Right lobe of liver (tissue), 6 donors: Measurements from ENCODE around the gene PDPK1. TPM values are rescaled to one million over a fixed set of nuclear protein-coding genes. Genes with fewer than 3 reads are reported as not detected.

Experiments
- ATAC-seq, 4 donors: fragments of 200-7000 bp; cut with Tn5 transposase; one replicate each; pipeline ENCODE4 v1.9.1; 2020; ENCODE audit warnings: mild to moderate bottlenecking in 4 of 4, moderate library complexity in 4 of 4
- DNase-seq, 3 donors: peaks; one replicate each; pipeline ENCODE4 v3.0.0-alpha.2; 2020
- H3K27ac ChIP-seq, 3 donors: fragments of 200-600 bp; one replicate each; pipeline ENCODE4 v1.8.0; 2022
- H3K27me3 ChIP-seq, 2 donors: fragments of 200-600 bp; one replicate each; pipeline ENCODE4 v1.8.0; 2022
- H3K36me3 ChIP-seq, 4 donors: fragments of 200-600 bp; sonication (generic) in 1 of 4; one replicate each; pipeline versions ENCODE4 v1.5.1 to v1.8.0; 2017 to 2022; ENCODE audit warnings: control low read depth in 1 of 4
- H3K4me1 ChIP-seq, 4 donors: fragments of 200-600 bp; sonication (generic) in 1 of 4; one replicate each; pipeline versions ENCODE4 v1.5.1 to v1.8.0; 2017 to 2022; ENCODE audit warnings: control low read depth in 1 of 4
- H3K4me3 ChIP-seq, 3 donors: fragments of 200-600 bp; one replicate each; pipeline ENCODE4 v1.8.0; 2022
- H3K9me3 ChIP-seq, 4 donors: fragments of 200-600 bp; sonication (generic) in 1 of 4; one replicate each; pipeline versions ENCODE4 v1.5.1 to v1.8.0; 2017 to 2022; ENCODE audit warnings: control low read depth in 1 of 4
- CTCF ChIP-seq, 4 donors: fragments of 200-600 bp in 3 of 4; fragments of 450-650 bp in 1 of 4; IDR thresholded peaks; one replicate each; pipeline versions ENCODE4 v1.5.1 to v1.8.0; 2016 to 2022; ENCODE audit warnings: antibody characterized with exemption in 4 of 4, mild to moderate bottlenecking in 2 of 4
- POLR2A ChIP-seq: fragments of 450-650 bp; IDR thresholded peaks from one replicate; pipeline ENCODE4 v1.6.1; 2017; ENCODE audit warnings: antibody characterized with exemption, mild to moderate bottlenecking
- WGBS: methylation state at CpG from one replicate; pipeline ENCODE4 v1.1.6; 2018; ENCODE audit warnings: low coverage, low lambda C conversion rate; ENCODE audit not compliant: insufficient coverage; ENCODE audit errors: missing lambda C conversion rate; 5-methylcytosine and 5-hydroxymethylcytosine counted together
- intact Hi-C, 2 donors: fragments of 100-400 bp; cut with DNase I; formaldehyde crosslinking; loops; one replicate each; pipeline versions ENCODE4 v1.11.2 to v1.14.1; 2022
- total RNA-seq, 6 experiments: library from RNA; depleted of rRNA in 2 of 6; stranded (reverse); fragments of >200 nt in 2 of 6; fragmentation: NEBNext Ultra II Directional in 3 of 6; extraction: Animal tissue kit (Norgen Biotek cat#: 25700) in 3 of 6; gene quantifications; one replicate each; pipeline versions ENCODE4 v1.1.0 to v1.2.4, GENCODE V29; 2016 to 2023
- donor health status: DM: no; HTN: yes; CAD: no.
- donor health status: DM: no; HTN: no; CAD: no.
- donor health status: DM: no; HTN: no; CAD: no.
- donor health status: DM: no; HTN: yes; CAD: no.
- donor health status: DM: no; HTN: yes; CAD: no.

Gene PDPK1
- total RNA-seq, 6 experiments from 2014 or later = 20.7 to 28.3 (median 24.5) TPM

- no peak overlapping the region for H3K4me3 ChIP-seq
- WGBS = 100% methylated on average over 2 of the region's 29 CpGs
- intact Hi-C loops = loop anchor here (5.0 to 10.0 kb wide), 3 partner anchors 65 to 305 kb away; partner anchors contain the start of genes ABCA3 (in 2 of the 2) and CASKIN1 (in 2 of the 2)
- no peaks in the 10 kb centered on the region for H3K36me3 ChIP-seq
- TF ChIP-seq POLR2A = no peak
- TF ChIP-seq CTCF (IDR thresholded peaks at IDR 0.05) = no peak
- no peaks in the 10 kb centered on the region for H3K27me3 ChIP-seq
- H3K27ac ChIP-seq = no peak overlapping the region
- DNase-seq = no peak
- no peaks in the 10 kb centered on the region for H3K9me3 ChIP-seq
- H3K4me1 ChIP-seq = peaks cover 0 to 44% (median 23%) of the 10 kb centered on the region in 4 donors
- no peak for ATAC-seq
These were observed 37.9 kb upstream of the PDPK1 start for GRCh38 chr16:2499890-2500429.

- ATAC-seq (no peak), DNase-seq (no peak)
- H3K27me3 ChIP-seq = no peaks in the 10 kb centered on the region
- H3K4me1 ChIP-seq = peaks cover 0 to 44% (median 23%) of the 10 kb centered on the region in 4 donors
- no peak overlapping the region for H3K4me3 ChIP-seq
- intact Hi-C loops = loop anchor here (5.0 to 10.0 kb wide), 2 partner anchors 158 to 306 kb away; partner anchors contain the start of genes CASKIN1 (in 2 of the 2) and ABCA3 (in 1 of the 2)
- no peaks in the 10 kb centered on the region for H3K9me3 ChIP-seq
- 81% methylated on average over 8 of the region's 20 CpGs for WGBS
- TF ChIP-seq CTCF (IDR thresholded peaks at IDR 0.05) = no peak
- TF ChIP-seq POLR2A = no peak
- no peaks in the 10 kb centered on the region for H3K36me3 ChIP-seq
- H3K27ac ChIP-seq = no peak overlapping the region
These were observed 37.3 kb upstream of the PDPK1 start for GRCh38 chr16:2500430-2500917.

GRCh38 chr16:2500918-2501750 lies 36.7 kb upstream of the PDPK1 start:
- H3K27me3 ChIP-seq = no peaks in the 10 kb centered on the region
- no peaks in the 10 kb centered on the region for H3K9me3 ChIP-seq
- intact Hi-C loops = loop anchor here (5.0 to 10.0 kb wide), 2 partner anchors 159 to 306 kb away; partner anchors contain the start of genes CASKIN1 (in 2 of the 2) and ABCA3 (in 1 of the 2)
- TF ChIP-seq CTCF (IDR thresholded peaks at IDR 0.05) = peak; percentile 97 to 100 (median 98)
- no peak for TF ChIP-seq POLR2A
- 0% methylated on average over 6 of the region's 23 CpGs for WGBS
- peaks cover 0 to 44% (median 23%) of the 10 kb centered on the region in 4 donors for H3K4me1 ChIP-seq
- no peaks in the 10 kb centered on the region for H3K36me3 ChIP-seq
- H3K4me3 ChIP-seq = no peak overlapping the region
- ATAC-seq = peak; percentile 75 to 83 (median 79)
- peak; percentile 79 to 85 (median 84) for DNase-seq
- H3K27ac ChIP-seq = no peak overlapping the region

GRCh38 chr16:2501946-2502895 lies 35.6 kb upstream of the PDPK1 start:
- H3K27me3 ChIP-seq = no peaks in the 10 kb centered on the region
- ATAC-seq (no peak), DNase-seq (no peak)
- H3K4me1 ChIP-seq = peaks cover 0 to 39% (median 20%) of the 10 kb centered on the region in 4 donors
- TF ChIP-seq CTCF (IDR thresholded peaks at IDR 0.05) (no peak), POLR2A (no peak)
- no peaks in the 10 kb centered on the region for H3K36me3 ChIP-seq
- WGBS = 73% methylated on average over 4 of the region's 18 CpGs
- H3K4me3 ChIP-seq = no peak overlapping the region
- H3K27ac ChIP-seq = peak overlapping the region in 1 of 3 donors; percentile 51
- intact Hi-C loops = loop anchor here (5.0 to 10.0 kb wide), 2 partner anchors 160 to 307 kb away; partner anchors contain the start of genes CASKIN1 (in 2 of the 2) and ABCA3 (in 1 of the 2)
- no peaks in the 10 kb centered on the region for H3K9me3 ChIP-seq
